ENCODE measurements around the gene POLR2L. TPM values are rescaled to one million over a fixed set of nuclear protein-coding genes. Genes with fewer than 3 reads are reported as not detected.

The POLR2L gene
- total and polyA plus RNA-seq, 2 donors (not counting 1 experiment from before 2014, with no cell fraction given): 44.4 to 80.8 TPM

GRCh38 chr11:804599-804964 lies 37.7 kb downstream of the POLR2L start:
- Mint-ChIP-seq H3K4me1 (peaks cover 23% of the 10 kb centered on the region), H3K4me3 (peak overlapping the region; percentile 80), H3K9me3 (ENCODE audit: insufficient read depth) (no peaks in the 10 kb centered on the region), H3K27ac (peak overlapping the region; percentile 81), H3K27me3 (no peaks in the 10 kb centered on the region)
- TF ChIP-seq EZH2 (IDR thresholded peaks at IDR 0.05; ENCODE audit: borderline replicate concordance, insufficient read depth, low read depth, low read length, poor library complexity, severe bottlenecking) (no peak), CTCF (IDR thresholded peaks at IDR 0.05) (no peak)
- ChIA-PET POLR2A (interaction anchor here (0.7 to 1.3 kb wide), 2 partner anchors 8 to 269 kb away, joined by 3 to 4 read pairs; partner anchors contain the start of gene HRAS), CTCF (interaction anchor here (0.8 to 1.1 kb wide), 2 partner anchors 78 to 121 kb away, joined by 3 to 4 read pairs; partner anchors contain the start of gene AP2A2)
- 9% methylated on average over 16 of the region's 18 CpGs for WGBS (ENCODE audit: insufficient coverage)
- Histone ChIP-seq H3K36me3 (replicated peaks in 1 of 2; ENCODE audit: control extremely low read depth in 1 of 2, control insufficient read depth in 1 of 2, extremely low read depth in 1 of 2, insufficient read depth in 2 of 2, low read length in 1 of 2) (peaks cover 0 to 9% of the 10 kb centered on the region in 2 experiments), H3K27me3 (replicated peaks in 1 of 4; ENCODE audit: control extremely low read depth in 1 of 4, control insufficient read depth in 3 of 4, insufficient read depth in 4 of 4, low read length in 3 of 4) (no peaks in the 10 kb centered on the region), H3K4me2 (replicated peaks; ENCODE audit: low read depth, low read length, poor library complexity, severe bottlenecking) (peak overlapping the region; percentile 97), H4K20me1 (ENCODE audit: control insufficient read depth, insufficient read depth, low read length, poor library complexity, severe bottlenecking) (peaks cover 38% of the 10 kb centered on the region), H3K4me1 (ENCODE audit: control insufficient read depth in 2 of 2, insufficient read depth in 2 of 2, low read length in 2 of 2) (peaks cover 16 to 29% of the 10 kb centered on the region in 2 donors), H3K9me3 (ENCODE audit: control extremely low read depth in 1 of 3, control insufficient read depth in 2 of 3, insufficient read depth in 1 of 3, low read length in 2 of 3) (no peaks in the 10 kb centered on the region), H3K4me3 (ENCODE audit: control extremely low read depth in 1 of 5, extremely low read depth in 1 of 5, insufficient read depth in 1 of 5, low read depth in 2 of 5, low read length in 4 of 5) (peak overlapping the region; percentile 22 to 71 (median 71)), H3K79me2 (ENCODE audit: control insufficient read depth, insufficient read depth, low read length) (peaks cover 58% of the 10 kb centered on the region), H3K27ac (ENCODE audit: low read length in 2 of 2) (peak overlapping the region; percentile 20 to 75), H3K9ac (ENCODE audit: low read length) (peak overlapping the region; percentile 71), H2AFZ (ENCODE audit: insufficient read depth, low read depth, low read length, poor library complexity, severe bottlenecking) (peak overlapping the region; percentile 74)
- ATAC-seq (ENCODE audit: low read depth): no peak
- DNase-seq: no peak
- intact Hi-C loops (cut with micrococcal nuclease): loop anchor here (2.0 kb wide), 1 partner anchor 188 kb away; no protein-coding TSS in a partner anchor
